ENCODE data around the gene ZNF469.
A peak's percentile ranks its signal among the peaks of the same experiment; 100 is the strongest.
"Not testable (repeated sequence)": the region's sequence is repeated elsewhere in the genome, so short reads cannot be mapped to it uniquely, and the experiment has no call there.

The ZNF469 gene

DNA sequence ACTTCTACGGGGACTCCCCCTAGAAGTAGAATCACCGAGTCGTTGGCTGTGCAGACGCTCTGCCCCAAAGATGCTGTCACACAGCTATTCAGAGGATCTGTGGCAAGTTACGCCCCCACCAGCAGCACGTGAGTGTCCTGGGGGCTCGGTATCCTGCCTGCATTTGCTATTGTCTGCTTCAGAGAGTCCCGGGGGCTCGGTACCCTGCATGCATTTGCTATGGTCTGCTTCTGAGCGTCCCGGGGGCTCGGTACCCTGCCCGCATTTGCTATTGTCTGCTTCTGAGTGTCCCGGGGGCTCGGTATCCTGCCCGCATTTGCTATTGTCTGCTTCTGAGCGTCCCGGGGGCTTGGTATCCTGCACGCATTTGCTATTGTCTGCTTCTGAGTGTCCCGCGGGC, 23.8 kb upstream of the ZNF469 start:
- no peak for DNase-seq (ENCODE audit: low spot score)

GRCh38 chr16:88360401-88360800, 22.4 kb upstream of the ZNF469 start:
- DNase-seq (ENCODE audit: low spot score): not testable (repeated sequence)

GRCh38 chr16:88360999-88361398, 21.8 kb upstream of the ZNF469 start:
- DNase-seq (ENCODE audit: low spot score): no peak

DNA sequence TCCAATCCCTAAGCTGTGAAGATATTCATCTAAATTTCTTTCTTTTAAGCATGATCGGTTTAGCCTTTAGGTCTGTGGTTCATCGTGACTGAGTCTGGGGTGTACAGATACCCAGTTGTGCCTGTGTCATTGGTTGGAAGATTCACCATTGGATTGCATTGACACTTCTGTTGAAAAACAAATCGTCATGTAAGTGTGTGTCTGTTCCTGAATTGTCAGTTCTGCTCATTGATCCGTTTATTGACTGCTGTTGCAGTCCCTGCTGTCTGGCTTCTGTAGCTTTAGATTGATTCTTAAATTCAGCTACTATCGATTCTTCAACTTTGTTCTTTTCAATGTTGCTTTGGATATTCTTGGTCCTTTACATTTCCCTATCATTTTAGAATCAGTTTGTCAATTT, 21.0 kb upstream of the ZNF469 start:
- no peak for DNase-seq (ENCODE audit: low spot score)

DNA sequence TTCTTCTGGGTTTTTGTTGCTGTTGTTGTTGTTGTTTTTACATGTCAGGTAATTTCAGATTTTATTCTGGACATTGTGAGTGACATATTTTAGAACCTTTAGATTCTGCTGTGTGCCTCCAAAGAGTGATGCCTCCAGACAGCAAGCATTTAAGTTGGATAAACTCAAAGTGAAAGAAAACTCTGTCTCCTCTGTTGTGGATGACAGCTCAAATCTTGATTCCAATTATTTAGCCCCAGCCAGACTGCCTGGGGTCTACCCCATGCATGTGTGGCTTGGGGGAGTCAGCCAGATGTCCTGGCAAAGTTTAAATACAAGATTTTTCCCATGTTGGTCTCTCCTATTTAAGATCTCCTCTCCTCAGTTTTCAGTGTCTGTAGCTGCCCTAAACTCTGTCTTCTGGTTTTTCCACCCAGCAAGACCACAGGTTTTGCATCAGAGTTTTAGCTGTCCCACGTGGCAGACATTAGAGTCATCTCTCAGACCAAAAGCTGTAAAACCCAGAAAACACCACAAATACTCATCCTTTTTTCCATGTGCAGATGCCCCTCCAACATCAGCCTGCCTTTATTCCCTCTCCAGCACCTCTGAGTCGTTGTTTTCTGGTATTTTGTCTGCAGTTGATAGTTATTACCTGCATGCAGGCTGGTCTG, 19.4 kb upstream of the ZNF469 start:
- peak; percentile 33 for DNase-seq (ENCODE audit: low spot score)

DNA sequence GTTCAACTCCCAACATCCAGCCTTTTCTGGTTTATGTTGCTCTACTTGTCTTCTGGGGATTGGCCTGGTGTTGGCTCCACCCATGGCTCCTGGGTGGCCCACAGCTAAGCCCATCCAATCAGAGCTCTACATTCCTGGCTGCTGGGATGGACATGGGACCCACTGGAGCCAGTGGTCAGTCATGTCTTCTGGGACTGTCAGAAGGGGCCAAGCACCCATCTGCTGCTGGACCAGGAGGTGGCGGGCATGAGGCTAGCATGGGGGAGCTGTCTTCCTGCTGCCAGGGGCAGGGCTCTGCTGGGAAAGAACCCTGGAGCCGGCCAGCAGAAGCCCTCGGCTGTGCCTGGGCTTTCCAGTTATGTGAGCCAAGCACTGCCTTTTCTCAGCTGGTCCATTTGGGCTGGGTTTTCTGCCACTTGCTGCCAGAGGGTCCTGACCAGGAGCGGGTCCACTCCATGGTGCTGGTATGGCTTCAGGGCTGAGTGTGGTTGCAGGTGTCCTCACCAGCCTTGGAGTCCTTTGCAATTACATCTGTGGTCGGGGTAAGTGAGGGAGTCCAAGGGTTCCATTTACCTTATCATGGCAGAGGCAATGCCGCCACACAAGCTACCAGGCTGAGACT, 17.4 kb upstream of the ZNF469 start:
- DNase-seq (ENCODE audit: low spot score): no peak

- DNase-seq (ENCODE audit: low spot score): no peak
These were observed 16.6 kb upstream of the ZNF469 start for GRCh38 chr16:88366032-88366703.

- no peak for DNase-seq (ENCODE audit: low spot score)
These were observed 16.1 kb upstream of the ZNF469 start for GRCh38 chr16:88366704-88367047.

GRCh38 chr16:88367560-88367959, 15.2 kb upstream of the ZNF469 start:
- DNase-seq (ENCODE audit: low spot score): no peak

- no peak for DNase-seq (ENCODE audit: low spot score)
These were observed 14.7 kb upstream of the ZNF469 start for GRCh38 chr16:88368036-88368435.

DNA sequence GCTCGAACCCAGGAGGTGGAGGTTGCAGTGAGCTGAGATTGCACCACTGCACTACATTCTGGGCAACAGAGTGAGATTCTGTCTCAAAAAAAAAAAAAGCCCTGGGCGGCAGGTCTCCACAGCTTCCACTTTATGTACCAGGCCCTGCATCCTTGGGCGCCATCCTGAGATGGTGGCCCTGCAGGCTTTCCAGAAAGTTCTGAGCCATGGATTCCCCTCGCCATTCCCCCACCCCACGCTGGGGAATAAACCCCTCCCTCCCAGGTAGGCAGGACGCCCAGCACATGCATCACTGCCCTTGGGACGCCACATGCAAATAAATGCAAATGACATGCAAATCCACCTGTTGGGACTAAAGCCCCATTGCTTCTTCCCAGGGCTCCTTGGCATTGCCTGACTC, 13.8 kb upstream of the ZNF469 start:
- DNase-seq (ENCODE audit: low spot score): no peak

DNA sequence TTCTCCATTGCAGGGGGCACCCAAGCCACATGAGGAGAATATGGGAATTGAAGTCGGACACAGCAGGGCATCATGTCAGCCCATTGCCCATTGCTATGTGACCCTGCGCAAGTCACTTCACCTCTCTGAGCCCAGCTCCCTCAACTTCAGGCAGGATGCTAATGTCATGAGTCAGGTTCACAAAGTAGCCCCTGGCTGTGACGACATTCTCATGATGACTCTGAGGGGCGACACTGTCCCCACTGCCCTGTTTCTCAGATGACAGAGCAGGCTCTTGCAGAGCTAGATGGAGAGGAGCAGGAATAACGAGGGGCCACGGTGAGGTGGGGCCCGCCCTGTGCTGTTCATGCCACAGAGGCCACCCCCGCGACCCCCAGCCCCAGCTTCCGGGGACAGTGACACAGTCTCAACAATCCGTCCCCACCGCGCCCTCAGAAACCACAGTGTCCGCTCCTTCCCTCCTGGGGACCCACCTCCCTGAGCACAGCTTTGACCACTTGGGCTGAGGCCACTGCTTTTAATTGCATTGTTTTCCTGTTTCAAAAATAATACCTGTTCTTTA, 13.2 kb upstream of the ZNF469 start:
- no peak for DNase-seq (ENCODE audit: low spot score)

DNA sequence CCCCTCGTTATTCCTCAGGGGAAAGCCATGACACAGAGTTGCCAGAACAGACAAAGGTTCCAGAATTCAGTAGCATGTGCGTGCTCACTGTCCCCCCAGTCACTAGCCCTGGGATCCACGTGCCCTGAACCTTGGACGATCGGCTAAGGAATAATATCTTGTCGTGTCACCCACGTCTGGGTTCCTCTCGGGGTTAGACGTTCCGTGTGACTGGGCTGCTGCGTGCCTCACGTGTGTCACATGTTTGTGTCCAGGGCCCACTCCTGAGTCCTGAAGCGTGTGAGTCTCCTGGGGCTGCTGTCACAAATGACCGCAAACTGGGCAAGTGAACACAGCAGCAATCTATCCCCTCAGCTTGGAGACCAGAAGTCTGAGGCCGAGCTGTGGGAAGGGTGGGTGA, 12.4 kb upstream of the ZNF469 start:
- no peak for DNase-seq (ENCODE audit: low spot score)

- DNase-seq (ENCODE audit: low spot score): no peak
These were observed 10.2 kb upstream of the ZNF469 start for GRCh38 chr16:88372522-88372921.

GRCh38 chr16:88373211-88373610, 9.5 kb upstream of the ZNF469 start:
- no peak for DNase-seq (ENCODE audit: low spot score)

GRCh38 chr16:88373927-88374492, 8.7 kb upstream of the ZNF469 start:
- no peak for DNase-seq (ENCODE audit: low spot score)

- no peak for DNase-seq (ENCODE audit: low spot score)
These were observed 8.0 kb upstream of the ZNF469 start for GRCh38 chr16:88374736-88375135.

DNA sequence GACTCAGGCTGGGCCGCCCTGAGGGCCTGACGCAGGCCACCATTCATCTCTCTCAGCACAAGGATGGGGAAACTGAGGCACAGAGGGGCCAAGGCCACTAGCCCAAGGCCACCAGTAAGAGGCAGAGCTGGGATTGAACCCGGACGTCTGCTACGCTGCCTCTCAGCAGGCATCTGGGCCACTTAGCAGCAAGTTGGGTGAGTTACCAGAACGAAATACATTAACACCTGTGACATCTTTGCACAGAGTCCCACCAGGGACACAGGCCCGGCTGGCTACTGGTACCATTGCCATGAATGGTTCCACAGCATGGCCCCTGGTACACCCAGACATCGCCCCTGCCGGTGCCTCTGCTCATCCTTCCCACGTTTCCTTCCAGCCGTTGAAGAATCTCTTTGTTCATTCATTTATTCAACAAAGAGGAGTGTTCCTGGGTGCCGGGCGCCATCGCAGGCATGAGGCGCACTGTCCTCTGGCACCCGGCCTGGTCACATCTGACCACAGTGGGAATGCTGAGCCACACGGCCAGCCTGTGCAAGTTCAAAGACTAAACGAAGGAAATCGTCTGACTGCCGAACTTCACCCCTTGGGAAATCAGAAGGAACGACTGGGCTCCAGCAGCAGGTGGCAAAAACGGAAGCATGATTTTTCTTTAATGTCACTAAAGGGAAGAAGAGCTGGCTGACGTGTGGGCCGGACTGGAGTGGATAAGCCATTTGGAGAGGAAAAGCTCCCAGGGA, 7.4 kb upstream of the ZNF469 start:
- DNase-seq (ENCODE audit: low spot score): no peak

DNA sequence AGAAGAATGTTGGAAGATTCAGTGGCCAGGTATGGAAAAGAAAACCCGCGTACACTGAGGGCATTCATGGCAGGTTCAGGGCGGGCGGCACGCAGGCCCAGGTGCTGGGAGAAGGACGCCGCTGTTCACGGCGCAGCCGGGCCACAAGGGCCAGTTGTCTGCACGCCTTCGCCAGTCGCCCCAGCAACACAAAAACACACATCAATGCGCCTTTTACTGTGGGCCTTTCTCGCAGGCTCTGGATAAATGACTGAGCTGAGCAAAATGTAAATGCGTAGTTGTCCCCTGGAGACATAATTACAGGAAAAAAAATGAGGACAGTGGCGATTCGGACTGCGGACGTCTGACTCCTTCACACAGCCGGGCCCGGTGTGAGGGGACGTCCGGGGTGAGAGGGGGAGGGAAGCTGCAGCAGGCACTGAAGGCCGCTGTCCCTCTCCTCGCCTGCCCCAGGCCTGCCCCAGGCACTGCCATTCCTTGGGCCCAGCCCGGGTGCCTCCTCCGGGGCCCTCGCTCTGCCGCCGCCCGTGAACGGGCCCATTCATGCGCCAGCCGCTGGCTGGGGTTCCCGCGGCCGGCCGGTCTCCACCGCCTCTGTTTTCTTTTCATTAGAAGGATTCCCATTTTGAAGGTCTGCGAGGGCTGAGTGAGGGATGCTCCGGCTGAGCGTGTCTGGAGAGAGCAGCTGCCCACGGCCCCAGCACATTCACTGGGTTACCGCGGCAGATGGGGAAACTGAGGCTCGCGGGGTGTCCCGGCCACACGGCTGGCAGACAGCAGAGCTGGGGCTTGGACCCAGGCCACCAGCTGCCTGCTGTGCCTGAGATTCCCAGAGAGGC, 6.5 kb upstream of the ZNF469 start:
- no peak for DNase-seq (ENCODE audit: low spot score)

- DNase-seq (ENCODE audit: low spot score): no peak
These were observed 5.7 kb upstream of the ZNF469 start for GRCh38 chr16:88376835-88377726.

All from germinal center (tissue), 1 donor.